NCI-H82 treated with DMSO at 0.1 percent for 48 hours (cell line): ENCODE results near the gene KIFAP3.
"Not testable (repeated sequence)": the region's sequence is repeated elsewhere in the genome, so short reads cannot be mapped to it uniquely, and the experiment has no call there.

Source experiments
- DNase-seq: peaks from one replicate; lab custom pipeline; 2025; ENCODE audit not compliant: unreplicated experiment; lab: John Stamatoyannopoulos, UW

KIFAP3 gene

GRCh38 chr1:169925505-169926482, 148.7 kb downstream of the KIFAP3 start:
- DNase-seq, result no peak

- DNase-seq, result no peak
Measured at GRCh38 chr1:169924829-169925228, 149.7 kb downstream of the KIFAP3 start.

DNA sequence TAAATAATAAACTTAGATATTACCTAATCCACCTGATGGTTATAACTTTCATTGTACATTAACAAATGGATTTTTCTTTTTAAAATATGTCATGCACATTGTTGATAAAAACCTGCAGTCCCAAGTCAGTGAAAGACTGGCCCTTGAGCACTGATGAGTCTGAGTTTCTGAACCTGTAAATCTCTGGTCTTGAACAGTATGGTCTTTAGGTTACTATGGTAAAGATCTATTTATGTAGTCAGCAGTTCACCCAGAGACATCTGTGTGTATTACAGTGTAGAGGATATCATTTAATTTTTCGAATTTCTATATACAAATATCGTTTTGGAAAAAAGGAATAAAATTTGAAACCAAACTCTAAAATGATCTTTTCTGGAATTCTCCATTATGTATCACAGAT, 150.4 kb downstream of the KIFAP3 start:
- DNase-seq, result no peak

DNA sequence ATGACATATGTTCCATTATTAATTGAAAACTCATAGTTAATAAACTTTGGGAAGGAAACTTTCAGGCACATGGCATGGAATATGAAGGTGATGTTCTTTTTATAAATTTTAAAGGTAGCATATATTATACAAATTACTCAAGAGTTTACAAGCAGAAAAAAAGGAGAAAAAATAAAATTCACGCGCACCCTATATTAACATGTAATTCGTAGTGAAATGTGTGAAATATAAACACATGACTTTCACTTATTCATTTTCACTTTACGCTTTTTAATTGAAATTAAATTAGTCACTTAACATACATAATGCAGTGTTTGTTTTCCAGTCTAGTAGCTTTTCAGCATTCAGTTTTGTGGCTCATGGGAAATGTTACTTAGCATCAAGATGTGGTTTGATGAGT, 153.4 kb downstream of the KIFAP3 start:
- no peak for DNase-seq

GRCh38 chr1:169918927-169919326, 155.6 kb downstream of the KIFAP3 start:
- no peak for DNase-seq

GRCh38 chr1:169918220-169918619, 156.3 kb downstream of the KIFAP3 start:
- DNase-seq, result not testable (repeated sequence)

GRCh38 chr1:169915150-169915549, 159.3 kb downstream of the KIFAP3 start:
- DNase-seq, result no peak

GRCh38 chr1:169914531-169914930, 160.0 kb downstream of the KIFAP3 start:
- no peak for DNase-seq

DNA sequence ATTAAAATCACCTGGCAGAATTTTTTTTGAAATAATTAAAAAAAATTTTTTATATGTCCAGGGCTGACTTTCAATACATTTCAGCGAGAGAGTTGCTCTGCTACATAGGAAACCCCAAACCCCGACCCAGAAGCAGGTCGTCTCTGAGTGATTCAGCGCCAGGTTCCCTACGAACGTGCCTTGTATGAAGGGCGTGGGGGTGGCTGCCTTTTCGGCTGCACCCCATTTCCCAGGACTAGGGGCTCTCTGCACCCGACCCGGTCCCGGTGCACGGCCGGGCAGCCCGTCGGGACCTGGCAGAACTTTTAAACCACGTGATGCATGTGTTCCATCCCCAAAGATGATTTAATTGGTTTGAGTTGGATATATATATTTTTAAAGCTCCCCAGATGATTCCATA, 165.0 kb downstream of the KIFAP3 start:
- no peak for DNase-seq

- DNase-seq, result no peak
Measured at GRCh38 chr1:169906938-169907337, 167.6 kb downstream of the KIFAP3 start.

GRCh38 chr1:169904834-169905233, 169.7 kb downstream of the KIFAP3 start:
- DNase-seq, result no peak

DNA sequence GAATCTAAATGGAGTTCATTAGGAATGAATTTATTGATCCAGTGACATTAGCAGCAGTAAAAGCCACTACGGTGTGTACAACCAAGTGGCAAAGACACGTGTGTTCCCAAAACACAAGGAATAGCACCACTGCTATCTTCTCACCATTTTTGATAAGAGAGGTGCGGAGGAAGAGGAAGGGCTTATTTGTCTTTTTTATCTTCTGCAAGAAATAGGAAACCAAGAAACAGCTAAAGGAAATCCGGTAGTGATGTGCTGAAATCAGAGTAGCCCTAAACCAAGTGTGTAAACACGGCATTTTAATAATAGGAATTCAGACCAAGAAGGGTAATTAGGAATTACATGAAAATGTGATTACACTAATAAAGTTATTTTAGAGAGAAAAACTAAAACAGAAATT, 171.7 kb downstream of the KIFAP3 start:
- DNase-seq, result no peak

DNA sequence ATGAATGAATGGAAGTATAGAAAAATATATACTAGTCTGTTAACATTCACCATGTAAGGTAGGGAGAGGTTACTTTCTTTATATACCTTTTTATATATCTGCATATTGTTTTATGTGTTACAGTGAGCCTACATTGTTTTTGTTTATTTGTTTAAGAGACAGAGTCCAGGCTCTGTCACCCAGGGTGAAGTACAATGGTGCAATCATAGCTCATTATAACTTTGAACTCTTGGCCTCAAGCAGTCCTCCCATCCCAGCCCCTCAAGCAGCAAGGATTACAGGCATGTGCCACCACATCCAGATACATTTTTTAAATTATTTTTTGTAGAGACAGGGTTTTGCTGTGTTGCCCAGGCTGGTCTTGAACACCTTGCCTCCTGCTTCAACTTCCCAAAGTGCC, 173.4 kb downstream of the KIFAP3 start:
- no peak for DNase-seq

DNA sequence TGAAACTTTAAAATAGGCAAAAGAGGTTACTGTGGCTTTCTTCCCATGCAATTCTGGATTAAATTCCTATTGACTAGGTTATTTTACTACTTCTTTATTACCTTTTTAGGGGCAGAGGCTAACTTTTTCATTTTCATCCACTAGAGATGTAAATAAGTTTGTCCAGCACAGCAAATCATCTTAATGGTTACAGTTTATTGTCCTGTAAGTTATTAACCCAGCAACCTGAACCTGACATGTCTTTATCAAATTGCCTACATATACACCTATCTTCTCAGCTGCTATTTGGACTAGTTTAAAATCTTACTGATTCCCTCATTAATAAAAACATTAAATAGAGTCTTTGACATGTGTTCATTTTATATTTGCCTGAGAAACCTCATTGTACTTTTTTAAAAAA, 173.9 kb downstream of the KIFAP3 start:
- no peak for DNase-seq

DNA sequence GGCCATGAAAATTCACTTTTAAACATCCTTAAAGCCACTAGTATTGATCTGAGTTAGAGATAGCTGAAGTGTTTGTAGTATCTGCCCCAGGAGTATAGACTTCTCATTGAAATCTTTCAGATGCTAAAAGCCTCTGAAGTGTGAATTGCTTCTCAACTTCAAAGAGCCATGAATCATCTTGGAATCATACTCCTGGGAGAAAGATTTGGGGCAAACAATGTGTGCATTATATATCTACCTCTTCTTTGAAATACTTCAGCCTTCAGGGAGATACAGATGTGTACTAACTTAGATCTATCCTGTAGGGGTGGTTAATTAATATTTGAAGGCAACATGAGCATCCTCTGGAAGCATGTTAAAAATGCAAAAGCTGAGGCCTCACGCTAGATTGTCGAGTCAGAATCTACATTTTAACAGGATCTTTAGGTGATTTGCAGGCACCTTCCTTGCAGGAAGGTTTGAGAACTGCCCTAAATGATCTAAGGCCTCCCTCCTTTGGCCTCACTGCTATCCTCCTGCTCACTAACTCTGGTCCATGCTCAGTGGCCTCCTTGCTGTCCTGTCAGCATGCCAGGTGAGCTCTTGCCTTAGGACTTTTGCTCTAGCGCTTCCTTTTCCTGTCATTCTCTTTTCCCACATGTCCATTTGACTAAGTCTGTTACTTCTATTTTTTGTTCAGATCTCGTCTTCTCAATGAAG, 174.8 kb downstream of the KIFAP3 start:
- DNase-seq, result no peak

- no peak for DNase-seq
Measured at GRCh38 chr1:169896013-169896412, 178.5 kb downstream of the KIFAP3 start.

GRCh38 chr1:169894424-169895145, 179.9 kb downstream of the KIFAP3 start:
- no peak for DNase-seq

DNA sequence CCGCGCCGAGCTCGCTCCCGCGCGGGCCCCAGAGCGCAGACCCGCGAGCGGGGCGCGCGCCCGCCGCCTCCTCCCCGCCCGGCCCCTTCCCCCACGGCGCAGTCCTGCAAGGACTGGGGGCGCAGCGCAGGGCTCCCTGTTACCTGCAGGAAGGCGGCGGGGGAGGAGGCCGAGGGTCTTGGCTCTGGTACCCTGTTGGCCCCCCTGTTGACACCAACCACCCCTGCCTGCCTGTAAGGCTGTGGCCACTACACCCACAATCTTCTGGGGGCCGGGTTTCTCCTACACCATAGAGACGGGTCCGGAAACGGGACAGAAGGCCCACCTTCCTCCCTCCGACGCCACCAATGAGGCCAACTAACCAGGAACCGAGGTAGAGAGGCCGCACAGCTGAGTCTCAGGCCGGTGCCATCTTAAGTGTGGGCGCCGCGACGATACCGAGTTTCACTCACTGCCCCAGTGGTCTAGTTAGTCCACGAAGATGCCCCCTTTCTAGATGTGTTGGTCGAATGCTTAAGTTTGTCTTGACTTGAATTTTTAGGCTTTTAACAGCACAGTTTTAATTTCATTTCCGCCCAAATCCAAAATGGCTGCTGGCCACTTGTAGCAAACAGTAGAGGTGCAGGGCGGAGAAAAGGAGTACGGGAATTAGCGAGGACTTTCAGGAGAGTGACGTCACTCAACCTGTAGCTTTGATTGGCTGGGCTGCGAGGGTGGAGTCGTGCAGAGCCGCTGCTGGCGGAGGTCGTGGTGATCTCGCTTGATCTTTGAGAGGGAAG, 180.7 kb downstream of the KIFAP3 start, which contains the start of gene SCYL3:
SCYL3 (minus strand) TSS at position 252 of the 779 bp plus-strand sequence. CDS start 5,056 bp downstream, outside the sequence.
- DNase-seq, result peak; percentile 99

GRCh38 chr1:169892927-169893644, 181.4 kb downstream of the KIFAP3 start:
- DNase-seq, result no peak
